ENCODE data around the gene KIAA0232. TPM values are rescaled to one million over a fixed set of nuclear protein-coding genes. Genes with fewer than 3 reads are reported as not detected.

Gene KIAA0232
- total and polyA plus RNA-seq, 10 of the 15 experiments (the other 5 are each of a cell fraction or from before 2014, with no cell fraction given), result 2.8 to 15.1 (median 10.8) TPM

DNA sequence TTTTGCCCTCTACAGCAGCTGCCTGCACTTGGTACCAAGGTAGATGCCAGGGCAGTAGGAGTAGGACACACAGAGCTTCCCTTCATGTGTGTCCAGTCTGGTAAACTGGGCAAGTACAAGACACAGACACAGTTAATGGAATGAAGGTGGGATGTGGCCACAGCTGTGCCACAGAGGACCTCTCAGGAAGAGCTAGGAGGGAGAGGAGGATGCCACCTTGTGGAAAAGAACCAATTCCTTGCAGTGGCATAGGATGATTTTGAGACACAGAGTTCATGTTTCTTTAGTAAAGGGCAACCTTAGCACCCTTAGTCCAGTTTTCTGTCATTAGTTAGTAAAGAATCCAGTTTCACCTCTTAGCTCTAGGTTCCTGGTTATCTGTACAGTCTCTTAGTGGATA is 90.8 kb downstream of the KIAA0232 start (continued):
- TF ChIP-seq, protein P1, sequence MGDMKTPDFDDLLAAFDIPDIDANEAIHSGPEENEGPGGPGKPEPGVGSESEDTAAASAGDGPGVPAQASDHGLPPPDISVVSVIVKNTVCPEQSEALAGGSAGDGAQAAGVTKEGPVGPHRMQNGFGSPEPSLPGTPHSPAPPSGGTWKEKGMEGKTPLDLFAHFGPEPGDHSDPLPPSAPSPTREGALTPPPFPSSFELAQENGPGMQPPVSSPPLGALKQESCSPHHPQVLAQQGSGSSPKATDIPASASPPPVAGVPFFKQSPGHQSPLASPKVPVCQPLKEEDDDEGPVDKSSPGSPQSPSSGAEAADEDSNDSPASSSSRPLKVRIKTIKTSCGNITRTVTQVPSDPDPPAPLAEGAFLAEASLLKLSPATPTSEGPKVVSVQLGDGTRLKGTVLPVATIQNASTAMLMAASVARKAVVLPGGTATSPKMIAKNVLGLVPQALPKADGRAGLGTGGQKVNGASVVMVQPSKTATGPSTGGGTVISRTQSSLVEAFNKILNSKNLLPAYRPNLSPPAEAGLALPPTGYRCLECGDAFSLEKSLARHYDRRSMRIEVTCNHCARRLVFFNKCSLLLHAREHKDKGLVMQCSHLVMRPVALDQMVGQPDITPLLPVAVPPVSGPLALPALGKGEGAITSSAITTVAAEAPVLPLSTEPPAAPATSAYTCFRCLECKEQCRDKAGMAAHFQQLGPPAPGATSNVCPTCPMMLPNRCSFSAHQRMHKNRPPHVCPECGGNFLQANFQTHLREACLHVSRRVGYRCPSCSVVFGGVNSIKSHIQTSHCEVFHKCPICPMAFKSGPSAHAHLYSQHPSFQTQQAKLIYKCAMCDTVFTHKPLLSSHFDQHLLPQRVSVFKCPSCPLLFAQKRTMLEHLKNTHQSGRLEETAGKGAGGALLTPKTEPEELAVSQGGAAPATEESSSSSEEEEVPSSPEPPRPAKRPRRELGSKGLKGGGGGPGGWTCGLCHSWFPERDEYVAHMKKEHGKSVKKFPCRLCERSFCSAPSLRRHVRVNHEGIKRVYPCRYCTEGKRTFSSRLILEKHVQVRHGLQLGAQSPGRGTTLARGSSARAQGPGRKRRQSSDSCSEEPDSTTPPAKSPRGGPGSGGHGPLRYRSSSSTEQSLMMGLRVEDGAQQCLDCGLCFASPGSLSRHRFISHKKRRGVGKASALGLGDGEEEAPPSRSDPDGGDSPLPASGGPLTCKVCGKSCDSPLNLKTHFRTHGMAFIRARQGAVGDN (IDR thresholded peaks at IDR 0.05), result no peak
- TF ChIP-seq CBFB (IDR thresholded peaks at IDR 0.05; ENCODE audit: low read depth) (no peak), BCL11A (IDR thresholded peaks at IDR 0.05; ENCODE audit: low read depth, low read length) (no peak), RAD21 (IDR thresholded peaks at IDR 0.05; ENCODE audit: insufficient read depth, low read depth, low read length) (peak; percentile 30), EP300 (IDR thresholded peaks at IDR 0.05; ENCODE audit: borderline replicate concordance in 1 of 2, control insufficient read depth in 1 of 2, low read depth in 2 of 2, low read length in 2 of 2) (no peak), LARP7 (IDR thresholded peaks at IDR 0.05) (no peak), FOXK2 (IDR thresholded peaks at IDR 0.05) (no peak)
- TF ChIP-seq, protein P2, sequence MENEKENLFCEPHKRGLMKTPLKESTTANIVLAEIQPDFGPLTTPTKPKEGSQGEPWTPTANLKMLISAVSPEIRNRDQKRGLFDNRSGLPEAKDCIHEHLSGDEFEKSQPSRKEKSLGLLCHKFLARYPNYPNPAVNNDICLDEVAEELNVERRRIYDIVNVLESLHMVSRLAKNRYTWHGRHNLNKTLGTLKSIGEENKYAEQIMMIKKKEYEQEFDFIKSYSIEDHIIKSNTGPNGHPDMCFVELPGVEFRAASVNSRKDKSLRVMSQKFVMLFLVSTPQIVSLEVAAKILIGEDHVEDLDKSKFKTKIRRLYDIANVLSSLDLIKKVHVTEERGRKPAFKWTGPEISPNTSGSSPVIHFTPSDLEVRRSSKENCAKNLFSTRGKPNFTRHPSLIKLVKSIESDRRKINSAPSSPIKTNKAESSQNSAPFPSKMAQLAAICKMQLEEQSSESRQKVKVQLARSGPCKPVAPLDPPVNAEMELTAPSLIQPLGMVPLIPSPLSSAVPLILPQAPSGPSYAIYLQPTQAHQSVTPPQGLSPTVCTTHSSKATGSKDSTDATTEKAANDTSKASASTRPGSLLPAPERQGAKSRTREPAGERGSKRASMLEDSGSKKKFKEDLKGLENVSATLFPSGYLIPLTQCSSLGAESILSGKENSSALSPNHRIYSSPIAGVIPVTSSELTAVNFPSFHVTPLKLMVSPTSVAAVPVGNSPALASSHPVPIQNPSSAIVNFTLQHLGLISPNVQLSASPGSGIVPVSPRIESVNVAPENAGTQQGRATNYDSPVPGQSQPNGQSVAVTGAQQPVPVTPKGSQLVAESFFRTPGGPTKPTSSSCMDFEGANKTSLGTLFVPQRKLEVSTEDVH (IDR thresholded peaks at IDR 0.05; ENCODE audit: low read depth, partially characterized antibody), result no peak

Data from GM12878 (cell line).